H1 (cell line): ENCODE results near the gene RPL18.

Source experiments
- JUND ChIP-seq: IDR thresholded peaks from 2 replicates; pipeline ENCODE4 v1.6.1; 2011; ENCODE audit warnings: mild to moderate bottlenecking, improper control_type of control experiment, low read length
- POLR2A ChIP-seq, 2 experiments: IDR thresholded peaks; 1 replicate in 1 of 2; 2 replicates in 1 of 2; pipeline ENCODE4 v1.6.1; 2011; ENCODE audit warnings: low read depth in 2 of 2, low read length in 2 of 2, mild to moderate bottlenecking in 2 of 2; ENCODE audit errors: control extremely low read depth in 1 of 2
- TCF12 ChIP-seq: IDR thresholded peaks from 2 replicates; pipeline ENCODE4 v1.6.1; 2011; ENCODE audit warnings: low read depth, mild to moderate bottlenecking, low read length

GRCh38 chr19:48616041-48616436 is 2.9 kb downstream of the RPL18 start:
- TF ChIP-seq JUND, result no peak
- TF ChIP-seq TCF12, result no peak
- peak in 1 of 2 experiments; percentile 85; a peak in 2 of 3 replicates for TF ChIP-seq POLR2A (IDR thresholded peaks at IDR 0.05; ENCODE audit: control extremely low read depth in 1 of 2, low read depth in 2 of 2, low read length in 2 of 2)
